ENCODE measurements around the gene XIRP2. TPM values are rescaled to one million over a fixed set of nuclear protein-coding genes. Genes with fewer than 3 reads are reported as not detected.
"Not testable (repeated sequence)": the region's sequence is repeated elsewhere in the genome, so short reads cannot be mapped to it uniquely, and the experiment has no call there.

XIRP2 gene
- total and polyA plus RNA-seq, 3 experiments from 2014 or later: not detected

DNA sequence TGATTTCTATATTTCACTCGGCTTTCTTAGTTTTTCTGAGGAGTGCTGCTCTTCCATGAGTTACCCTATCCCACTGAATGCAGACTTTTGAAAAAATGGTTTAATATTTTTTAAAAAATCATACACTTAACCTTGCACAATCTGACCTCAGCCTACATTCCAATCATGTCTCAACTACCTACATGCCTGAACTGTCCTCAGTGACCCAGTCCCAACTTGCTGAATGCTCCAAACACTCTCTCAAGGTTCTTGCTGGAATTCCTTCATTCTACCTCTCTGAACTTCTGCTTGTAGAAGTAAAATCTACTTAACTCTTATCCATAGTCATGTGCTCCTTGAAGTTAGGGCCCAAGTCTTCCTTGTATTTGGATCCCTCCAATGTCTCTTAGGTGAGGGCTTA is 181.6 kb downstream of the XIRP2 start:
- POLR2A ChIA-PET: no interaction called here
- Mint-ChIP-seq H3K27me3 (no peaks in the 10 kb centered on the region), H3K27ac (peak overlapping the region in 1 of 8 donors; percentile 40), H3K4me3 (no peak overlapping the region), H3K4me1 (no peaks in the 10 kb centered on the region), H3K9me3 (peaks cover 0 to 12% (median 4%) of the 10 kb centered on the region in 5 donors), H3K36me3 (no peaks in the 10 kb centered on the region)
- no peak overlapping the region for H3K4me3 ChIP-seq (ENCODE audit: low read length)
- H3K27ac ChIP-seq (ENCODE audit: low read depth, low read length): no peak overlapping the region
- no peaks in the 10 kb centered on the region for H3K27me3 ChIP-seq (ENCODE audit: insufficient read depth, low read length, poor library complexity, severe bottlenecking)
- no peaks in the 10 kb centered on the region for H3K4me1 ChIP-seq (ENCODE audit: insufficient read depth, low read length)
- no peaks in the 10 kb centered on the region for H3K9me3 ChIP-seq (ENCODE audit: low read length)
- CTCF ChIA-PET: no interaction called here
- DNase-seq: no peak
- no peaks in the 10 kb centered on the region for H3K36me3 ChIP-seq (ENCODE audit: insufficient read depth, low read length)

- H3K36me3 ChIP-seq (ENCODE audit: insufficient read depth, low read length); H3K4me1 Mint-ChIP-seq; CTCF ChIA-PET; H3K4me1 ChIP-seq (ENCODE audit: insufficient read depth, low read length); H3K27me3 Mint-ChIP-seq; H3K27ac ChIP-seq (ENCODE audit: low read depth, low read length); H3K27ac Mint-ChIP-seq; DNase-seq; H3K36me3 Mint-ChIP-seq; H3K4me3 Mint-ChIP-seq; H3K27me3 ChIP-seq (ENCODE audit: insufficient read depth, low read length, poor library complexity, severe bottlenecking); H3K9me3 ChIP-seq (ENCODE audit: low read length); H3K4me3 ChIP-seq (ENCODE audit: low read length); POLR2A ChIA-PET: not testable (repeated sequence)
- peaks cover 0 to 35% (median 7%) of the 10 kb centered on the region in 5 donors for H3K9me3 Mint-ChIP-seq
Measured at GRCh38 chr2:167075708-167076107, 187.4 kb downstream of the XIRP2 start.

- not testable (repeated sequence) for H3K9me3 Mint-ChIP-seq, H3K27ac Mint-ChIP-seq
Measured at GRCh38 chr2:167098931-167099330, 210.7 kb downstream of the XIRP2 start.

DNA sequence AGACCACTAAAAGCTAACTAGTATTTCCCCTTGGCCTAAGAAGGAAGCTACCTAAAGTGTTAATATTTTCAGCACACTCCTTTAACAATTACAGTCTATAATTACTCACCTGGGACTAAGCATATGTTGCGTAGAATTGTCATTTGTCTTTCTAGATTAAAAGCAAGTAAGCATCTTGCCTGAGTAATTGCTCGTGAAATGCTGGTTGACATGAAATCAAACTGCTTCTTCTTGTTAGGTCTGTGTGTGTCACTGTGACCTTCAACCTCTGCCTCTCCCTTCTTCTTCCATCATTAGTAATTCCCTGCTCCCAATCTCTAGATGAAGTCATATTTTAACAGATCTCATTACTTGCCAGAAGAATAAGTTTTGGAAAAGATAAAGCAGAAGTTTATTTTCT is 212.2 kb downstream of the XIRP2 start:
- no peak overlapping the region for H3K4me3 Mint-ChIP-seq
- H3K4me1 Mint-ChIP-seq: no peaks in the 10 kb centered on the region
- ChIA-PET CTCF (no interaction called here), POLR2A (no interaction called here)
- Histone ChIP-seq H3K9me3 (ENCODE audit: low read length) (no peaks in the 10 kb centered on the region), H3K4me3 (ENCODE audit: low read length) (no peak overlapping the region), H3K36me3 (ENCODE audit: insufficient read depth, low read length) (no peaks in the 10 kb centered on the region), H3K27me3 (ENCODE audit: insufficient read depth, low read length, poor library complexity, severe bottlenecking) (no peaks in the 10 kb centered on the region), H3K4me1 (ENCODE audit: insufficient read depth, low read length) (no peaks in the 10 kb centered on the region), H3K27ac (ENCODE audit: low read depth, low read length) (no peak overlapping the region)
- no peaks in the 10 kb centered on the region for H3K27me3 Mint-ChIP-seq
- no peaks in the 10 kb centered on the region for H3K36me3 Mint-ChIP-seq
- H3K27ac Mint-ChIP-seq: no peak overlapping the region
- H3K9me3 Mint-ChIP-seq: peaks cover 2 to 7% (median 3%) of the 10 kb centered on the region in 5 donors
- no peak for DNase-seq

More at GRCh38 chr2:167098931-167099330, 210.7 kb downstream of the XIRP2 start:
- H3K4me1 ChIP-seq (ENCODE audit: insufficient read depth, low read length); H3K27ac ChIP-seq (ENCODE audit: low read depth, low read length); H3K4me1 Mint-ChIP-seq; POLR2A ChIA-PET; H3K36me3 ChIP-seq (ENCODE audit: insufficient read depth, low read length); H3K4me3 Mint-ChIP-seq; H3K27me3 Mint-ChIP-seq; H3K36me3 Mint-ChIP-seq; DNase-seq; H3K27me3 ChIP-seq (ENCODE audit: insufficient read depth, low read length, poor library complexity, severe bottlenecking); CTCF ChIA-PET; H3K4me3 ChIP-seq (ENCODE audit: low read length); H3K9me3 ChIP-seq (ENCODE audit: low read length): not testable (repeated sequence)

DNA sequence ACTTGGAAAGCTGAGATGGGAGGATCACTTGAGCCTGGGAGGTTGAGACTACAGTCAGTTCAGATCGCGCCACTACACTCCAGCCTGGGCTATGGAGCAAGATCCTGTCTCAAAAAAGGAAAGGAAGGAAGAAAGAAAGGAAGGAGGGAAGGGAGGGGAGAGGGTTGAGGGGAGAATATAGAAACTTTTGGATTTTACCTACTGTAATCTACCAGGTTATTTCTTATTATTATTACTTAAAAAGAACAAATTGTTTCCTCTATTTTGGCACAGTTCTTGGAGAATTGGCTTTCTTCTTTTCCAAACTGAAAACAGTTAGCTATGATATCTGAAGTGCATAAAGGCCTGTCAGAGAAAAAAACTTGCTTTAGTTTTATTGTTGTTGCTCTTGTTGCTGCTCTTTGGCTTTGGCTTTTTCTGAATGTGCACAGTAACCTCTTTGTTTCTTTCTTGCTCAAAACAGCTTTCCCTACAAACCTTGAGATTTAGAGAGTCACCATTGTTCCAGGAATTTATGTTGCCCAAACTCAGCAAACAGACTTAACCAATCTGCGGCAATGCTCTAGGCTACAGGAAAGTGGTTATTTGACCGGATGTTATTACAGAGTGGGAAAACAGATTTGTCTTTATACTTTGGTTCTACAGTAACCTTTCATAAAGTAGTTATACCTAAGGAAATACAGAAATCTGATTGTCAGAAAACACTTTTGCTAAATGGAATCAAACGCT is 214.9 kb downstream of the XIRP2 start:
- H3K27me3 Mint-ChIP-seq: no peaks in the 10 kb centered on the region
- peaks cover 1 to 14% (median 2%) of the 10 kb centered on the region in 5 donors for H3K9me3 Mint-ChIP-seq
- H3K36me3 Mint-ChIP-seq: no peaks in the 10 kb centered on the region
- POLR2A ChIA-PET: no interaction called here
- no peaks in the 10 kb centered on the region for H3K4me1 Mint-ChIP-seq
- no peak overlapping the region for H3K4me3 Mint-ChIP-seq
- Histone ChIP-seq H3K27ac (ENCODE audit: low read depth, low read length) (no peak overlapping the region), H3K36me3 (ENCODE audit: insufficient read depth, low read length) (no peaks in the 10 kb centered on the region), H3K4me1 (ENCODE audit: insufficient read depth, low read length) (no peaks in the 10 kb centered on the region), H3K9me3 (ENCODE audit: low read length) (no peaks in the 10 kb centered on the region), H3K4me3 (ENCODE audit: low read length) (no peak overlapping the region), H3K27me3 (ENCODE audit: insufficient read depth, low read length, poor library complexity, severe bottlenecking) (no peaks in the 10 kb centered on the region)
- CTCF ChIA-PET: no interaction called here
- no peak overlapping the region for H3K27ac Mint-ChIP-seq
- no peak for DNase-seq

GRCh38 chr2:167103757-167104133 is 215.5 kb downstream of the XIRP2 start:
- H3K9me3 Mint-ChIP-seq: peaks cover 0 to 16% (median 2%) of the 10 kb centered on the region in 5 donors
- DNase-seq: no peak
- no peak overlapping the region for H3K27ac ChIP-seq (ENCODE audit: low read depth, low read length)
- no peaks in the 10 kb centered on the region for H3K36me3 ChIP-seq (ENCODE audit: insufficient read depth, low read length)
- no peaks in the 10 kb centered on the region for H3K9me3 ChIP-seq (ENCODE audit: low read length)
- H3K4me1 ChIP-seq (ENCODE audit: insufficient read depth, low read length): no peaks in the 10 kb centered on the region
- no peak overlapping the region for H3K4me3 Mint-ChIP-seq
- no peaks in the 10 kb centered on the region for H3K36me3 Mint-ChIP-seq
- H3K27ac Mint-ChIP-seq: no peak overlapping the region
- H3K4me1 Mint-ChIP-seq: no peaks in the 10 kb centered on the region
- CTCF ChIA-PET: no interaction called here
- H3K27me3 ChIP-seq (ENCODE audit: insufficient read depth, low read length, poor library complexity, severe bottlenecking): no peaks in the 10 kb centered on the region
- H3K4me3 ChIP-seq (ENCODE audit: low read length): no peak overlapping the region
- POLR2A ChIA-PET: no interaction called here
- no peaks in the 10 kb centered on the region for H3K27me3 Mint-ChIP-seq

- H3K27ac ChIP-seq (ENCODE audit: low read depth, low read length): no peak overlapping the region
- no peak overlapping the region for H3K4me3 Mint-ChIP-seq
- peaks cover 0 to 16% (median 2%) of the 10 kb centered on the region in 5 donors for H3K9me3 Mint-ChIP-seq
- H3K9me3 ChIP-seq (ENCODE audit: low read length): no peaks in the 10 kb centered on the region
- H3K4me1 Mint-ChIP-seq: no peaks in the 10 kb centered on the region
- no peak for DNase-seq
- no peaks in the 10 kb centered on the region for H3K36me3 Mint-ChIP-seq
- no peak overlapping the region for H3K4me3 ChIP-seq (ENCODE audit: low read length)
- H3K36me3 ChIP-seq (ENCODE audit: insufficient read depth, low read length): no peaks in the 10 kb centered on the region
- no peaks in the 10 kb centered on the region for H3K27me3 Mint-ChIP-seq
- CTCF ChIA-PET: no interaction called here
- POLR2A ChIA-PET: no interaction called here
- H3K4me1 ChIP-seq (ENCODE audit: insufficient read depth, low read length): no peaks in the 10 kb centered on the region
- no peak overlapping the region for H3K27ac Mint-ChIP-seq
- H3K27me3 ChIP-seq (ENCODE audit: insufficient read depth, low read length, poor library complexity, severe bottlenecking): no peaks in the 10 kb centered on the region
Measured at GRCh38 chr2:167104691-167105090, 216.4 kb downstream of the XIRP2 start.

DNA sequence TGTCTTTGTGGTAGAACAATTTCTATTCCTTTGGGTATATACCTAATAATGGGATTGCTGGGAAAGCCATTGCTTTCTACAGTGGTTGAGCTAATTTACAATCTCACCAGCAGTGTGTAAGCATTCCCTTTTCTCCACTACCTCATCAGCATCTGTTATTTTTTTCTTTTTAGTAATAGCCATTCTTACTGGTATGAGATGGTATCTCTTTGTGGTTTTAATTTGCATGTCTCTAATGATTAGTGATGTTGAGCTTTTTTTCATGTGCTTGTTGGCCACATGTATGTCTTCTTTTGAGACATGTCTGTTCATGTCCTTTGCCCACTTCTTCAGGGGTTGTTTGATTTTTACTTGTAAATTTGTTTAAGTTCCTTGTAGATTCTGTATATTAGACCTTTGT is 221.4 kb downstream of the XIRP2 start:
- DNase-seq; H3K27me3 ChIP-seq (ENCODE audit: insufficient read depth, low read length, poor library complexity, severe bottlenecking); H3K36me3 Mint-ChIP-seq; H3K9me3 ChIP-seq (ENCODE audit: low read length); H3K4me3 Mint-ChIP-seq; H3K27ac ChIP-seq (ENCODE audit: low read depth, low read length); CTCF ChIA-PET; H3K4me3 ChIP-seq (ENCODE audit: low read length); H3K27ac Mint-ChIP-seq; H3K4me1 Mint-ChIP-seq; H3K27me3 Mint-ChIP-seq; H3K36me3 ChIP-seq (ENCODE audit: insufficient read depth, low read length); POLR2A ChIA-PET; H3K4me1 ChIP-seq (ENCODE audit: insufficient read depth, low read length): not testable (repeated sequence)
- H3K9me3 Mint-ChIP-seq: peaks cover 2 to 45% (median 5%) of the 10 kb centered on the region in 5 donors

GRCh38 chr2:167110345-167110744 is 222.1 kb downstream of the XIRP2 start:
- ChIA-PET CTCF (no interaction called here), POLR2A (no interaction called here)
- DNase-seq: no peak
- Mint-ChIP-seq H3K4me1 (no peaks in the 10 kb centered on the region), H3K36me3 (no peaks in the 10 kb centered on the region), H3K27me3 (no peaks in the 10 kb centered on the region), H3K27ac (no peak overlapping the region), H3K9me3 (peaks cover 0 to 39% (median 5%) of the 10 kb centered on the region in 5 donors), H3K4me3 (no peak overlapping the region)
- H3K27ac ChIP-seq (ENCODE audit: low read depth, low read length): no peak overlapping the region
- no peaks in the 10 kb centered on the region for H3K27me3 ChIP-seq (ENCODE audit: insufficient read depth, low read length, poor library complexity, severe bottlenecking)
- no peaks in the 10 kb centered on the region for H3K36me3 ChIP-seq (ENCODE audit: insufficient read depth, low read length)
- H3K9me3 ChIP-seq (ENCODE audit: low read length): no peaks in the 10 kb centered on the region
- no peak overlapping the region for H3K4me3 ChIP-seq (ENCODE audit: low read length)
- H3K4me1 ChIP-seq (ENCODE audit: insufficient read depth, low read length): no peaks in the 10 kb centered on the region

All from CD8-positive, alpha-beta memory T cell (primary cell).